Sigmoid colon (tissue), 4 donors: Measurements from ENCODE around the gene TMTC1.

Source experiments
- POLR2A ChIP-seq, 2 donors: fragments of 450-650 bp; IDR thresholded peaks; one replicate each; pipeline ENCODE4 v1.6.1; 2016; ENCODE audit warnings: antibody characterized with exemption in 2 of 2, mild to moderate bottlenecking in 2 of 2, moderate library complexity in 2 of 2
- POLR2AphosphoS5 ChIP-seq, 4 donors: sonication (generic); formaldehyde crosslinking; IDR thresholded peaks; one replicate each; pipeline ENCODE4 v1.6.1; 2017; ENCODE audit warnings: antibody characterized with exemption in 4 of 4
- TF ChIP-seq, protein P1 (sequence below), 4 experiments: fragments of 450-650 bp in 3 of 4; fragments of 200-600 bp in 1 of 4; IDR thresholded peaks; one replicate each; pipeline ENCODE4 v1.5.1; 2016 to 2019; ENCODE audit warnings: antibody characterized with exemption in 4 of 4, mild to moderate bottlenecking in 3 of 4, moderate library complexity in 2 of 4

DNA sequence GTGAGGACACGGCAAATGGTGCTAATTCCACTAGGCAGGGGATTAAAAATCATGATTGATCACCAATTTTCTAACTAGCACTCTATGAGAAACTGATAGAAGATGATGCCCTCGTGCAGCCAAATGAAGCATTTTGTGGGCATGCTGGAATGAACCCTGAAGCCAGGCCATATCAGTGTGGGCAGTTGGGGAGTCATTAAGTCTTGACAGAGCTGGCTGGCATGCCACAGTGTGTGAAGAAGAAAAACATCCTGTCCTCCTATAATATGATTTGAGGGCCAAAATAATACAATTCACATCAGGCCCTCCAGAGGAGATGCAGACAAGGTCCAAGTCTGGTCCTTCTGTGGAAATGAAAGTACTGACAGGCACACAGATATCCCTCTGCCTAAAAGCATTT is 107.1 kb downstream of the TMTC1 start:
- TF ChIP-seq, protein P1, sequence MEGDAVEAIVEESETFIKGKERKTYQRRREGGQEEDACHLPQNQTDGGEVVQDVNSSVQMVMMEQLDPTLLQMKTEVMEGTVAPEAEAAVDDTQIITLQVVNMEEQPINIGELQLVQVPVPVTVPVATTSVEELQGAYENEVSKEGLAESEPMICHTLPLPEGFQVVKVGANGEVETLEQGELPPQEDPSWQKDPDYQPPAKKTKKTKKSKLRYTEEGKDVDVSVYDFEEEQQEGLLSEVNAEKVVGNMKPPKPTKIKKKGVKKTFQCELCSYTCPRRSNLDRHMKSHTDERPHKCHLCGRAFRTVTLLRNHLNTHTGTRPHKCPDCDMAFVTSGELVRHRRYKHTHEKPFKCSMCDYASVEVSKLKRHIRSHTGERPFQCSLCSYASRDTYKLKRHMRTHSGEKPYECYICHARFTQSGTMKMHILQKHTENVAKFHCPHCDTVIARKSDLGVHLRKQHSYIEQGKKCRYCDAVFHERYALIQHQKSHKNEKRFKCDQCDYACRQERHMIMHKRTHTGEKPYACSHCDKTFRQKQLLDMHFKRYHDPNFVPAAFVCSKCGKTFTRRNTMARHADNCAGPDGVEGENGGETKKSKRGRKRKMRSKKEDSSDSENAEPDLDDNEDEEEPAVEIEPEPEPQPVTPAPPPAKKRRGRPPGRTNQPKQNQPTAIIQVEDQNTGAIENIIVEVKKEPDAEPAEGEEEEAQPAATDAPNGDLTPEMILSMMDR (IDR thresholded peaks at IDR 0.05) = no peak
- TF ChIP-seq POLR2AphosphoS5 (IDR thresholded peaks at IDR 0.05) (no peak), POLR2A (IDR thresholded peaks at IDR 0.05) (no peak)
